GM21367 (cell line): ENCODE results near the gene SAMSN1.

Experiments
- ATAC-seq: cut with Tn5 transposase; IDR thresholded peaks from one replicate; pipeline ENCODE4 v1.9.1; 2021; ENCODE audit not compliant: unreplicated experiment

The SAMSN1 gene

GRCh38 chr21:14545906-14546480, at the start of gene SAMSN1:
Gene SAMSN1 (minus strand): TSS chr21:14546315. CDS start chr21:14546261, 54 bp downstream.
- ATAC-seq = peak; percentile 81

- ATAC-seq = no peak
Measured at GRCh38 chr21:14595449-14595848, 49.3 kb upstream of the SAMSN1 start.

- no peak for ATAC-seq
Measured at GRCh38 chr21:14594967-14595366, 48.9 kb upstream of the SAMSN1 start.

- ATAC-seq = no peak
Measured at GRCh38 chr21:14593230-14593629, 47.1 kb upstream of the SAMSN1 start.

GRCh38 chr21:14592296-14593000, 46.3 kb upstream of the SAMSN1 start:
- ATAC-seq = no peak

GRCh38 chr21:14591882-14592281, 45.8 kb upstream of the SAMSN1 start:
- ATAC-seq = no peak

GRCh38 chr21:14591377-14591776, 45.3 kb upstream of the SAMSN1 start:
- ATAC-seq = no peak

- peak; percentile 81 for ATAC-seq
Measured at GRCh38 chr21:14589855-14590563, 43.9 kb upstream of the SAMSN1 start.

GRCh38 chr21:14587266-14587665, 41.2 kb upstream of the SAMSN1 start:
- ATAC-seq = no peak

- ATAC-seq = no peak
Measured at GRCh38 chr21:14585122-14585521, 39.0 kb upstream of the SAMSN1 start.

- ATAC-seq = no peak
Measured at GRCh38 chr21:14584357-14585095, 38.4 kb upstream of the SAMSN1 start.

- ATAC-seq = no peak
Measured at GRCh38 chr21:14583629-14584255, 37.6 kb upstream of the SAMSN1 start.

- ATAC-seq = no peak
Measured at GRCh38 chr21:14582934-14583628, 37.0 kb upstream of the SAMSN1 start.

GRCh38 chr21:14581902-14582457, 35.9 kb upstream of the SAMSN1 start:
- ATAC-seq = no peak

- no peak for ATAC-seq
Measured at GRCh38 chr21:14573244-14573643, 27.1 kb upstream of the SAMSN1 start.

- no peak for ATAC-seq
Measured at GRCh38 chr21:14572204-14572780, 26.2 kb upstream of the SAMSN1 start.

GRCh38 chr21:14569868-14570267, 23.8 kb upstream of the SAMSN1 start:
- ATAC-seq = no peak

GRCh38 chr21:14569026-14569621, 23.0 kb upstream of the SAMSN1 start:
- no peak for ATAC-seq
